Dedifferentiated amniotic fluid mesenchymal stem cell (primary cell): Measurements from ENCODE around the gene LRP5.

Source experiments
- DNase-seq: peaks from one replicate; pipeline ENCODE4 v3.0.0-alpha.2; 2016; ENCODE audit errors: extremely low spot score

Gene LRP5

GRCh38 chr11:68370211-68371111 is 58.1 kb downstream of the LRP5 start:
- no peak for DNase-seq

- DNase-seq, result no peak
These were observed 59.0 kb downstream of the LRP5 start for GRCh38 chr11:68371171-68372041.

DNA sequence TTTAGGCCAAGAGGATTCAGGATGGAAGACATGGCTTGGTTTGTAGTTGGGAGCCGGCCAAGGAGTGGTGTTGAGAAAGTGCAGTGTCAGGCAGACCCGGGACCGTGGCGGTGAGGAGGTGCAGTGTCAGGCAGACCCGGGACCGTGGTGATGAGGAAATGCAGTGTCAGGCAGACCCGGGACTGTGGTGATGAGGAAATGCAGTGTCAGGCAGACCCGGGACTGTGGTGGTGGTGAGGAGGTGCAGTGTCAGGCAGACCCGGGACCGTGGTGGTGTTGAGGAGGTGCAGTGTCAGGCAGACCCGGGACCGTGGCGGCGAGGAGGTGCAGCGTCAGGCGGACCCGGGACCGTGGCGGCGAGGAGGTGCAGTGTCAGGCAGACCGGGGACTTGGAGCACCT is 59.7 kb downstream of the LRP5 start:
- no peak for DNase-seq

DNA sequence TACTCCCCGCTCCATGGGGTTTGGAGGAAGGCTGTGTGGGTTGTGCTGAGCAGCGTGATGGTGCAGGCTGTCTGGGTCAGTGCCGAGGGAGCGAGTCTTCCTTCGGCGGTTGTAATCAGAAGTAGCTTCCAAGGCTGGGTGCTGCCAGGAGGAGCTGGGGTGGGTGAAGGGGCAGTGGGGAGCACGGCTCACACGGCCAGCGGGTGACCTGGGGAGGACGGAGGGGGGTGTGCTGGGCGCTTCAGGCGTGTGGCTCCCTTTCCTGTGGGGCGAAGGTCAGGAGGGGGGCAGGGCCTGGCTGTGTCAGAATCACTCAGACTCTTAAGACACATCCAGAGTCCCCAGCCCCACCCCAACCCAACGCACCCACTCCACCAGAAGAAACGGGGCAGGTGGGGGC is 60.2 kb downstream of the LRP5 start:
- no peak for DNase-seq

- DNase-seq, result peak; percentile 81
These were observed 60.9 kb downstream of the LRP5 start for GRCh38 chr11:68373189-68373814.

DNA sequence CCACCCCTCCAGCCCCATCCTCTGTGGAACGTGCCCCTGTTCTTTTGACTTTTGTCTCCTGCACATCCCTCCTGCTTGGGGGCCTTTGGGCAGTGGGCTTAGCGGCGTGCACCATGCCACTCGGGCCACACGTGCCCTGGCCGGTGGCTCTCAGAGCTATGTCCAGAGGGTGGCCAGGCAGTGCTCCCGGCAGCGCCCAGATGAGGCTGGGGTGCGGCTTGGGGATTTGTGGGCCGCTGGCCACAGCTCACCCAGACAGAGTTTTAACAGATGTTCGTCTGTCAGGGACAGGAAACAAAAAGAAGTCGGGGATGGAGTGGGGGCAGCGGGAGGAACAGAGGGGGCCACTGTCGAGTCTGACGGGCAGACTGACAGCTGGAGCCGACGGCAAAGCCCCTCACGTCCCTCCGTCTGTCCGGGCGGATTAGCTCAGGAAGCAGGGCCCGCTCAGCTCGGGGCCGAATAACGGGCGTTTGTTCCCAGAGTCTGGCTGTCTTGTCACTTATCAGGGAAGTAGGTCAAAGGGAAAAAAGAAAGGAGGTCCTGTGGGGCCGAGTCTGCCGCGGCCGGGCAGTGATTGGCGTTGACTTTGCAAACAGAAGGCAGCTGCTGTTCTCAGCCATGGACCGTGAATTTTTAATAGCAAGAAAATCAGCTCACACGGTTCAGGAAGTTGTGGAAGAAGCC is 61.6 kb downstream of the LRP5 start:
- DNase-seq, result peak; percentile 37

- no peak for DNase-seq
These were observed 62.1 kb downstream of the LRP5 start for GRCh38 chr11:68374531-68374930.

GRCh38 chr11:68375337-68375736 is 62.9 kb downstream of the LRP5 start:
- no peak for DNase-seq

- DNase-seq, result no peak
These were observed 63.4 kb downstream of the LRP5 start for GRCh38 chr11:68375766-68376165.

- no peak for DNase-seq
These were observed 65.0 kb downstream of the LRP5 start for GRCh38 chr11:68377389-68377795.

- no peak for DNase-seq
These were observed 66.8 kb downstream of the LRP5 start for GRCh38 chr11:68379206-68379605.

DNA sequence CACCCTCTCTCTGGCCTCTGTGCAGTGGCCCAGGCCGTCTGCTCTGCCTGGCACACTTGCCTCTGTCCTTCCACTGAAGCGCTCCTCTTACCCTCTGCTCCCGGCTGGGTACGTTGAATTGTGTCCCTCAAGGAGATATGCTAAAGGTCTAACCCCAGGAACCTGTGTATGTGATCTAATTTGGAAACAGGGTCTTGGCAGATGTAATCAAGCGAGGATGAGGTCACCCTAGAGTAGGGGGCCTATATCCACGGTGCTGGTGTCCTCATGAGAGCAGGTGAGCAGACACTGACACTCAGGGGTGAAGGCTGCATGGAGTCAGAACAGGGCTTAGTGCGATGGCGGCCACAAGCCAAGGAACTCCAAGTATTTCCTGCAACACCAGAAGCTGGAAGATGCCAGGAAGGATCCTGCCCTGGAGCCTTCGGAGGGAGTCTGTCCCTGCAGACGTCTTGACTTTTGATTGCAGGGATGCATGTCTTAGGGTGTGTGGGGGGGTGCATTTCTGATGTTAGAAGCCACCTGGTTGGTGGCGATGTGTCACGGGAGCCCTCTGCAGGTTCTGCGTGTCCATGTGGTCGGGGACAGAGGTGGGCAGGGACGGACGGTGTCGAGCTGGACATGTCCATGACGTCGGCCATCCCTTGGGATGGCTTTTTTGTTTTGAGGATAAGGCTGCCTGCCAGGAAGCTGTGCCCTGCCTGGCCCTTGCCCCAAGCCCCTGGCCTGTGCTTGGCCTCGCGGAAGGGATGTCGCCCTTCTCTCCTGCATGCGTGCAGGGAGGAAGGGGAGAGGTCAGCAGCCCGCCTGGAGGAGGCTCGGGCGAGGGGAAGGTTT is 68.6 kb downstream of the LRP5 start:
- DNase-seq, result no peak

GRCh38 chr11:68381716-68382115 is 69.3 kb downstream of the LRP5 start:
- DNase-seq, result no peak

DNA sequence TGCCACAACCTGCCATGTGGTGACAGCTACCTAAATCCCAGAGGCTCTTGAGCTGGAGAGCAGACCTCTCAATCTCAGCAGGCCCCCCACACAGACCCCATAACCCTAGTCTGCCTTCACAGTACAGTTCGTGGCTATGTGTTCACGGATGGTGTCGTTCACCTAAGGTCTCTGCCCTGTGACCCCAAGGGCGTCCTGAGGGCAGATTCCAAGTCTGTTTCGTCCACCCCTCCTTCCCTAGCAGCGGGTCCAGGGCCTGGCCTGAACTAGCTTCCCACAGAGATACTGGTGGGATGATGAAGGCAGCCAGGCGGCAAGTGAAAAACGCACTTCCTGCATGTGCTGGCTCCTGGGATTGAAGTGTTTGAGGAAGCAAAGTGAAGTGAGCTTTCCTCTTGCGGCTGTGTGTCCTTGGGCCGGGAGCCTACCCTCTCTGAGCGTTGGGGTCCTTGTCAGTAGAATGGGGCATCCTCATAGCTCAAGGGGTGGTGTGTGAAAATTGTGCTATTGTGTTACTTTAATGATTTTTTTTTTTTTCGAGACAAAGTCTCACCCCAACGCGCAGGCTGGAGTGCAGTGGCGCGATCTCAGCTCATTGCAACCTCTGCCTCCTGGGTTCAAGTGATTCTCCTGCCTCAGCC is 70.1 kb downstream of the LRP5 start:
- DNase-seq, result no peak

- peak; percentile 33 for DNase-seq
These were observed 71.6 kb downstream of the LRP5 start for GRCh38 chr11:68383976-68384501.

DNA sequence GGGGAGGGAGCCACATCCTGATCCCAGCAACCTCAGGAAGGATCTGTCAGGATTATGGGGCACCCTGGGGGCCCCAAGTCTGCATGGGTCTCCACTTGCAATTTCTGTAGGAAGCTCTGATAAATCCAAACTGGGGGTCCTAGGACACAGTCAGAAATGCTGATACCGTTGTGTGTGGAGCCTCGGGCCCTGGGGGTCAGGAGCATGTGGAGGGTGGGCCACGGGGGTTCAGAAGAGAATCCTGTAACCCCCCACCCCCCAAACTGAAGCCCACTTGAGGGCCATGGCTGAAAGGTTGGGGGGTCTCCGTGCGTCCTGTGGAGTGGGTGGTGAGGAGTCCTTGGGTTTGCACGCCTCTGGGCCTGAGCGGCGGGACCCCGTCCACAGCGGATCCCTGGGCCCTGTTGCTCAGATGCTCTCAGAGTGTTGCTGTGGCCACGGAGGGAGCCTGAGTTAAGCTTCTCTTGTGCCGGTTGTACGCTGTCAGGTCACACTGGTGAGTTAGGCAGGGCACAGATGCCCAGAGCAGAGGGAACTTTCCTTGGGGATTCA is 72.2 kb downstream of the LRP5 start:
- DNase-seq, result no peak

DNA sequence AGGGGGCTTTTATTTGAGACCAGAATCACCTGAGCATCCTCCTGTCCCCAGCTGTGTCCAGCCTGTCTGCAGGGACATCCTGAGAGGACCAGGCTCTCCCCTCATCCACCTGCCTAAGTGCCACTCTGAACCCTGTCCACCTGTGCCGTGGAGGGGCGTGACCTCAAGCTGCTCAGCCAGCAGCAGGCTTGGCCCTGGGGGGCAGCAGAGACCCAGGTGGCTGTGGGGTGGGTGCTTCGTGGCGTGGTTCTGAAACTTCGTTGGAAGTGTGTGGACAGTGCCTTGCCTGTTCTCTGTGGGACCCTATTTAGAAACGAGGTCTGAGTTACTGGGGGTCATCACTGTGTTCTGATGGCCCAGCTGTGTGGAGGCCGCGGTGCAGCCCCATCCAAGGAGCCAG is 72.7 kb downstream of the LRP5 start:
- no peak for DNase-seq

GRCh38 chr11:68386331-68386978 is 74.1 kb downstream of the LRP5 start:
- no peak for DNase-seq

- DNase-seq, result no peak
These were observed 75.4 kb downstream of the LRP5 start for GRCh38 chr11:68387840-68388239.
